Measurements from ENCODE around the gene PEMT.

The PEMT gene

GRCh38 chr17:17485420-17485819 is 106.1 kb downstream of the PEMT start:
- no peak for TF ChIP-seq CTCF (IDR thresholded peaks at IDR 0.05; ENCODE audit: insufficient read depth, low read length, poor library complexity, severe bottlenecking)
- no peaks in the 10 kb centered on the region for H3K27me3 ChIP-seq (replicated peaks; ENCODE audit: control insufficient read depth, insufficient read depth, low read length)
- H3K4me3 ChIP-seq (replicated peaks; ENCODE audit: low read depth, low read length), result no peak overlapping the region
- peaks cover 8% of the 10 kb centered on the region for H3K36me3 ChIP-seq (ENCODE audit: control insufficient read depth, insufficient read depth, low read length)
- DNase-seq (ENCODE audit: extremely low read depth, insufficient read length), result no peak

GRCh38 chr17:17484451-17484899 is 107.0 kb downstream of the PEMT start:
- Histone ChIP-seq H3K36me3 (ENCODE audit: control insufficient read depth, insufficient read depth, low read length) (peaks cover 6% of the 10 kb centered on the region), H3K27me3 (replicated peaks; ENCODE audit: control insufficient read depth, insufficient read depth, low read length) (no peaks in the 10 kb centered on the region), H3K4me3 (replicated peaks; ENCODE audit: low read depth, low read length) (no peak overlapping the region)
- no peak for TF ChIP-seq CTCF (IDR thresholded peaks at IDR 0.05; ENCODE audit: insufficient read depth, low read length, poor library complexity, severe bottlenecking)
- DNase-seq (ENCODE audit: extremely low read depth, insufficient read length), result no peak

- no peak for TF ChIP-seq CTCF (IDR thresholded peaks at IDR 0.05; ENCODE audit: insufficient read depth, low read length, poor library complexity, severe bottlenecking)
These were observed 109.6 kb downstream of the PEMT start for GRCh38 chr17:17481860-17482259.

GRCh38 chr17:17480593-17481148 is 110.8 kb downstream of the PEMT start:
- DNase-seq (ENCODE audit: extremely low read depth, insufficient read length), result no peak
- H3K4me3 ChIP-seq (replicated peaks; ENCODE audit: low read depth, low read length), result no peak overlapping the region
- no peaks in the 10 kb centered on the region for H3K27me3 ChIP-seq (replicated peaks; ENCODE audit: control insufficient read depth, insufficient read depth, low read length)
- peaks cover 2% of the 10 kb centered on the region for H3K36me3 ChIP-seq (ENCODE audit: control insufficient read depth, insufficient read depth, low read length)
- TF ChIP-seq CTCF (IDR thresholded peaks at IDR 0.05; ENCODE audit: insufficient read depth, low read length, poor library complexity, severe bottlenecking), result no peak

More at GRCh38 chr17:17481860-17482259, 109.6 kb downstream of the PEMT start:
- DNase-seq (ENCODE audit: extremely low read depth, insufficient read length), result no peak
- Histone ChIP-seq H3K27me3 (replicated peaks; ENCODE audit: control insufficient read depth, insufficient read depth, low read length) (no peaks in the 10 kb centered on the region), H3K4me3 (replicated peaks; ENCODE audit: low read depth, low read length) (no peak overlapping the region), H3K36me3 (ENCODE audit: control insufficient read depth, insufficient read depth, low read length) (peaks cover 2% of the 10 kb centered on the region)

GRCh38 chr17:17479209-17479608 is 112.3 kb downstream of the PEMT start:
- no peaks in the 10 kb centered on the region for H3K27me3 ChIP-seq (replicated peaks; ENCODE audit: control insufficient read depth, insufficient read depth, low read length)
- TF ChIP-seq CTCF (IDR thresholded peaks at IDR 0.05; ENCODE audit: insufficient read depth, low read length, poor library complexity, severe bottlenecking), result no peak
- no peaks in the 10 kb centered on the region; the same call in 1 of the 2 replicates for H3K36me3 ChIP-seq (ENCODE audit: control insufficient read depth, insufficient read depth, low read length)

More at GRCh38 chr17:17479209-17479608, 112.3 kb downstream of the PEMT start:
- H3K4me3 ChIP-seq (replicated peaks; ENCODE audit: low read depth, low read length), result no peak overlapping the region
- no peak for DNase-seq (ENCODE audit: extremely low read depth, insufficient read length)
